Central memory CD4-positive, alpha-beta T cell (primary cell): Measurements from ENCODE around the gene PTCH1.

ENCODE experiments used
- DNase-seq: peaks from one replicate; pipeline ENCODE4 v3.0.0; 2022

The PTCH1 gene

GRCh38 chr9:95497772-95498171 is 19.0 kb downstream of the PTCH1 start:
- DNase-seq = no peak

GRCh38 chr9:95496687-95497086 is 20.1 kb downstream of the PTCH1 start:
- DNase-seq = no peak

GRCh38 chr9:95495961-95496360 is 20.8 kb downstream of the PTCH1 start:
- DNase-seq = no peak

- no peak for DNase-seq
These were observed 21.2 kb downstream of the PTCH1 start for GRCh38 chr9:95495529-95495928.

- peak; percentile 91 for DNase-seq
These were observed 22.1 kb downstream of the PTCH1 start for GRCh38 chr9:95494416-95495371.

- no peak for DNase-seq
These were observed 22.8 kb downstream of the PTCH1 start for GRCh38 chr9:95494022-95494415.

GRCh38 chr9:95493402-95493801 is 23.4 kb downstream of the PTCH1 start:
- no peak for DNase-seq

GRCh38 chr9:95491543-95492320 is 25.0 kb downstream of the PTCH1 start:
- peak; percentile 37 for DNase-seq

GRCh38 chr9:95488954-95489353 is 27.8 kb downstream of the PTCH1 start:
- DNase-seq = no peak

- DNase-seq = no peak
These were observed 30.5 kb downstream of the PTCH1 start for GRCh38 chr9:95486318-95486717.

GRCh38 chr9:95484225-95484624 is 32.5 kb downstream of the PTCH1 start:
- no peak for DNase-seq

GRCh38 chr9:95483431-95483830 is 33.3 kb downstream of the PTCH1 start:
- no peak for DNase-seq

GRCh38 chr9:95482621-95483020 is 34.1 kb downstream of the PTCH1 start:
- no peak for DNase-seq

- no peak for DNase-seq
These were observed 35.8 kb downstream of the PTCH1 start for GRCh38 chr9:95481000-95481399.

GRCh38 chr9:95480346-95480745 is 36.4 kb downstream of the PTCH1 start:
- DNase-seq = no peak

- DNase-seq = no peak
These were observed 37.4 kb downstream of the PTCH1 start for GRCh38 chr9:95479330-95479729.

GRCh38 chr9:95478335-95478734 is 38.4 kb downstream of the PTCH1 start:
- no peak for DNase-seq

GRCh38 chr9:95477885-95478284 is 38.9 kb downstream of the PTCH1 start:
- DNase-seq = no peak

GRCh38 chr9:95477441-95477840 is 39.3 kb downstream of the PTCH1 start:
- DNase-seq = no peak

GRCh38 chr9:95468791-95469190 is 48.0 kb downstream of the PTCH1 start:
- DNase-seq = no peak

- no peak for DNase-seq
These were observed 51.7 kb downstream of the PTCH1 start for GRCh38 chr9:95465115-95465514.

- no peak for DNase-seq
These were observed 53.4 kb downstream of the PTCH1 start for GRCh38 chr9:95463148-95464060.
